ENCODE results near the gene OTULINL.
A peak's percentile ranks its signal among the peaks of the same experiment; 100 is the strongest.

OTULINL gene

GRCh38 chr5:14581891-14582796 is 552 bp downstream of the OTULINL start:
- peak overlapping the region; percentile 44 for H3K4me3 ChIP-seq (ENCODE audit: low read length)
- no peak for TF ChIP-seq CTCF (conservative IDR thresholded peaks at IDR 0.05; ENCODE audit: low read depth, low read length)
- DNase-seq (ENCODE audit: low read depth) = no peak

DNA sequence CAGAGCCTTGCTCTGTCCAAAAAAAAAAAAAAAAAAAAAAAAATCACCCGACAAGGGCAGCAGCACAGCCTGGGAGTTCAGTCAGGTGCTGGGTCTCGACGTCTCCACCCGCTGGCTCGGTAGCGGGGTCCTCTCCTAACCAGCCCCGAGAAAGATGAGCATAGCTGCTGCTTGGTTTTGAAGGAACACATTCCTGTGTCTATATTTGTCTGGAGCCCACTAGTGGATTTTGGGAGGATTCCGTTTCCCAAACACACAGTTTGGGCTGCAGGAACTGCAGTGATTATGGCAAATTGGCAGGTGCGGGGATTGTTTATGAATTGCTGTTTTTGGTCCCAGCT is 1.2 kb downstream of the OTULINL start:
- no peak for DNase-seq (ENCODE audit: low read depth)
- no peak overlapping the region for H3K4me3 ChIP-seq (ENCODE audit: low read length)

GRCh38 chr5:14584848-14585247 is 3.3 kb downstream of the OTULINL start:
- TF ChIP-seq CTCF (conservative IDR thresholded peaks at IDR 0.05; ENCODE audit: low read depth, low read length) = no peak
- H3K4me3 ChIP-seq (ENCODE audit: low read length) = no peak overlapping the region

More for the DNA sequence above, 1.2 kb downstream of the OTULINL start:
- TF ChIP-seq CTCF (conservative IDR thresholded peaks at IDR 0.05; ENCODE audit: low read depth, low read length) = no peak

GRCh38 chr5:14587150-14587549 is 5.6 kb downstream of the OTULINL start:
- no peak for TF ChIP-seq CTCF (conservative IDR thresholded peaks at IDR 0.05; ENCODE audit: low read depth, low read length)
- no peak for DNase-seq (ENCODE audit: low read depth)
- no peak overlapping the region for H3K4me3 ChIP-seq (ENCODE audit: low read length)

More at GRCh38 chr5:14584848-14585247, 3.3 kb downstream of the OTULINL start:
- no peak for DNase-seq (ENCODE audit: low read depth)

- no peak for TF ChIP-seq CTCF (conservative IDR thresholded peaks at IDR 0.05; ENCODE audit: low read depth, low read length)
- DNase-seq (ENCODE audit: low read depth) = no peak
- H3K4me3 ChIP-seq (ENCODE audit: low read length) = no peak overlapping the region
Observed at GRCh38 chr5:14588145-14588544, 6.6 kb downstream of the OTULINL start.

GRCh38 chr5:14588758-14589543 is 7.4 kb downstream of the OTULINL start:
- DNase-seq (ENCODE audit: low read depth) = no peak
- TF ChIP-seq CTCF (conservative IDR thresholded peaks at IDR 0.05; ENCODE audit: low read depth, low read length) = no peak
- H3K4me3 ChIP-seq (ENCODE audit: low read length) = no peak overlapping the region

Measured in retinal pigment epithelial cell (primary cell).